GM12801 (cell line): ENCODE data around the gene MTUS2.

Source experiments
- CTCF ChIP-seq: IDR thresholded peaks from one replicate; pipeline ENCODE4 v1.5.1; 2011; ENCODE audit warnings: control low read depth; ENCODE audit not compliant: insufficient read length; ENCODE audit errors: extremely low read depth

Gene MTUS2

GRCh38 chr13:29185926-29186325 is 365.8 kb downstream of the MTUS2 start:
- TF ChIP-seq CTCF = no peak

- TF ChIP-seq CTCF = no peak
Measured at GRCh38 chr13:29187584-29187983, 367.4 kb downstream of the MTUS2 start.

- TF ChIP-seq CTCF = no peak
Measured at GRCh38 chr13:29190298-29190697, 370.2 kb downstream of the MTUS2 start.

GRCh38 chr13:29193083-29193482 is 372.9 kb downstream of the MTUS2 start:
- TF ChIP-seq CTCF = no peak

GRCh38 chr13:29195456-29195855 is 375.3 kb downstream of the MTUS2 start:
- no peak for TF ChIP-seq CTCF

- no peak for TF ChIP-seq CTCF
Measured at GRCh38 chr13:29196409-29197074, 376.4 kb downstream of the MTUS2 start.

- TF ChIP-seq CTCF = no peak
Measured at GRCh38 chr13:29204651-29205050, 384.5 kb downstream of the MTUS2 start.
